Pons (tissue), 1 donor: ENCODE measurements around the gene ENTHD1.

Experiments used
- DNase-seq: peaks from one replicate; pipeline ENCODE4 v3.0.0-alpha.2; 2016; ENCODE audit warnings: low spot score

ENTHD1 gene

DNA sequence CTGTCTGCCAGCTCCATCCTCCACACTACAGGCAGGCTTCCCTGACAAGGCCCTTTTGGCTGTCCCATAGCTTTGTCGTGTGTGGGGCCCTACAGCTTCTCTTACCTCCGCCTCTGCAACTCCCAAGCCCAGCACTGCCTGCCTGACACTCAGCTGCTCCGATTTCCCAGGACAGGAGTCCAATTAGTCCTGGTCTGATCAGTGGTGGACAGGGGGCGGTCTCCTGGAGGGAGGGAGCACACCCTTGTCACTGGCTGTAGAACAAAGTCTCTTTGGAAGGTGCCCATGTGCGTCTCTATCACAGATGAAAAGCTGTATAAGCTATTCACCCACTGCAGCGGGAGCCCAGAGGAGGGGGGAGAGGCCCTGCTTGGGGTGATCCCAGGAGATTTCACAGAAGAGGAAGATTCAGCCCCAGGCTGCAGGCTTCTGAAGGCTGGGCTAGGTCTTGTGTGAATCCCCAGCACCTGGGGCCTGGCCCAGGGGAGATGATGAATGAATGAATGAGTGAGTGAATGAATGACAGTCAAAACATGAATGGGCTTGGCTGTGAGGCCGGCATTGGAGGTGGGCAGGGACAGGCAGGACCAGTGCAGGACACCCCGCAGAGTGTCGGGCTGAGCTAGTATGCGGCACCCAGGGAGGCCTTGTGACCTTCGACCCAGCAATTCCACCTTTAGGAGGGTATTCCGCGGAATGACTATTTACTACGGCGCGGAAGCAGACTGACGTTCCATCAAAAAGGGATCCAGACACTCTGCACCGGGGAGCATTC lies 180.6 kb downstream of the ENTHD1 start:
- DNase-seq, result no peak

DNA sequence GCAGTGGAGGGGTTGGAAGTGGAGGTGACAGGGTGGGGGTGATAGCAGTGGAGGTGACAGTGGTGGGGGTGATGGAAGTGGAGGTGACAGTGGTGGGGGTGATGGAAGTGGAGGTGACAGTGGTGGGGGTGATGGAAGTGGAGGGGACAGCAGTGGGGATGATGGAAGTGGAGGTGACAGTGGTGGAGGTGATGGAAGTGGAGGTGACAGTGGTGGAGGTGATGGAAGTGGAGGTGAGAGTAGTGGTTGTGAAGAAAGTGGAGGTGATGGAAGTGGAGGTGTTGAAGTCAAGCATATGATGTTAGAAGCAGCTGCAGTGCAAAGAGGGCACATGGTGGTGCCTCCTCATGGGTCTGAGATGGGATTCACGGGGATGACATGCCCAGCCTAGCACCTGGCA lies 181.5 kb downstream of the ENTHD1 start:
- DNase-seq, result no peak

DNA sequence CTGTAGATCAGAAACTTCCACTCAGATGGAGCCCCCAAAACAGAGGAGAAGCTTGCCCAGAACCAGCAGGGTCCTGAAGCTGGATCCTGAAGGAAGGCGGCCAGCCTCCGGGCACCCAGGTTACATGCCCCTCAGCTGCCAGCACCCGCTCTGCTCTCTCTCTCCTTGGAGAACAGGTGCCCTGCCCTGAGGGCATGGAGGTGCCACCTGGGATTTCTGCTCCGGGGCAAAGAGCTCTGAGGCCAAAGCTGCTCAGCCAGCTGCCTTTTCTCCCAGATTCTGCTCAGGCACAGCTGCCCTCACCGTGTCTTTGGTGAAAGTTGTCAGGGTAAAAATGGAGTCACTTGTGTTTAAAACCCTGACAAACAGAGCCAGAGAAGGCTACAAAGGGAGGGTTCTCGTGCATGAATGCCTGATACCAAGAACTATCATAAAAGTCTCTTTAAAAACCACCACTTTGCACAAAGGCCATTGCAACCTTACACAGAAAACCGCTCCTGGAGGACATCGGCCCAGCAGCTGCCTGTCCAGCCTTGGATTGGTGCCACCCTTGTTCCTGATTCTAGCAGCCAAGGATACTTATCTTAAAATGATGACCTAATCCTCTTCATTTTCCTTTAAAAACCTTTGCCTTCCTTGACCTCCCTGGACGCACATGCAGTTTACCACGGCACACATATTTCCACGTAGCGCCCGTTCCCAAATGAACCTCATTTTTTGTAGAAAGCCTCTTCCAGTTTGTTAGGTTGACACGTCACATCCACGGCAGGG lies 183.0 kb downstream of the ENTHD1 start:
- no peak for DNase-seq

DNA sequence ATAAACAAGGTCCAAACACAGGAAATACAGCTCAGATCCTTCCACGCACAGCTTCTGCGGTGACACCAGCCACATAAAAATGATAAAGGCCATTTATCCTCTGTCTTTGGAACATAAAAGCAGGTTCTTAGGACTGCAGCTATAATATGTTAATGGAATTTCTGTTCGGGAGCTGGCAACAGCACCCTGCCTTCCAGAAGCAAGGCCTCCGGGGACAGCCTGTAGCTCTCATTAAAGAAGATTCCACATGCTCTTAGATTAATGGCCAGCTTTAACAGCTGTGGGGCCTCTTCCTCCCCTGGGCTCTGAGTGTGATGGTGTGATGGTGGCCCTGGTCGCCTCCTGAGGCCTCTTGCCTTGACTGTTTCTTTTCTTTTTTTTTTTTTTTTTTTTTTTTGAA lies 185.7 kb downstream of the ENTHD1 start:
- DNase-seq, result no peak

DNA sequence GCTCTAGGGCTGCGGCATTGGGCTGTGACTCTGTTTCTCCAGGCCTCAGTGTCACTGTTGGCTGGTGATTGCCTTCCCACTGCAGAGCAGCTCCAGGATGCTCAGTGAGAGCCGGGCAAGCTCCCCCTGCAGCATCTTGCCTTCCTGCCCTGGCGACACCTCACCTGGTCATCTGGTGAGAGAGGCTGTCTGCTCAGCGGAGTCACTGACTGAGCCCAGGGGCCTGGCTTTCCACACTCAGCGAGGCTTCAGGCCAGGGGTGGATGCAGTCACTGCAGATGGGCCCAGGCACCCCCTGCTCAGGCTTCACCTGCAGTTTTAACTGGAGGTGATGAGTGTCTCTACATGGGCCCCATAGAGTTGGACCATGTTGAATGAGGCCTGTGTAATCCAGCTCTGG lies 186.2 kb downstream of the ENTHD1 start:
- DNase-seq, result no peak

DNA sequence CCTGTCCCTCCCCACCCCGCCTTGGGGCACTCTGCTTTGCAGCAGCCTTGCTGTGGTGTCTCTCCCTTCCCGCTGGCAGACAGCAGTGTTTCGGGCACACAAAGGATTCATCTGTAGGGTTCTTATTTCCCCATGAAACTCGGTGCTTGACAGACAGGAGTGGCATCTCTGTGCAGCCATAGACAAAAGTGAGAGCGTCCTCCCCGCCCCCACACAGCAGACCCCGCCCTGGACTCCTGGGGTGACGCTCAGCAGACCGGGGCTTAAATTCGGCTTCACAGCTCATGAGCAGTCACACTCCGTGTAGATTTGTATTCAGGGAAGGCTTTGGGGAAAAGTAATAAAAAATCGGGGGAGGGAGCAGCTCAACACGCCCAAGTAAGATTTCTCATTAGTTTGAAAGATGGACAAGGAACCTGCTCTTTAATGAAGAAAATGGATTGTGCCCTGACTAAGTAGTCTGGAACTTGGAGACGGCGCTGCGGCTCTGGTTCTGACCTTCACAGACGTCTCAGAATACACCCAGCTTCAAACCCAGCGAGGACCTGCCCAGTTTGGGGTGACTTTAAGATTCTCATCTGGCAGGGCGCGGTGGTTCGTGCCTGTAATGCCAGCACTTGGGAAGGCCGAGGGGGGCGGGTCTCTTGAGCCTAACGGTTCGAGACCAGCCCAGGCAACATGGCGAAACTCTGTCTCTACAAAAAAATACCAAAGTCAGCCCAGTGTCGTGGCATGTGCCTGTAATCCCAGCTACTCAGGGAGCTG lies 187.0 kb downstream of the ENTHD1 start:
- DNase-seq, result no peak

DNA sequence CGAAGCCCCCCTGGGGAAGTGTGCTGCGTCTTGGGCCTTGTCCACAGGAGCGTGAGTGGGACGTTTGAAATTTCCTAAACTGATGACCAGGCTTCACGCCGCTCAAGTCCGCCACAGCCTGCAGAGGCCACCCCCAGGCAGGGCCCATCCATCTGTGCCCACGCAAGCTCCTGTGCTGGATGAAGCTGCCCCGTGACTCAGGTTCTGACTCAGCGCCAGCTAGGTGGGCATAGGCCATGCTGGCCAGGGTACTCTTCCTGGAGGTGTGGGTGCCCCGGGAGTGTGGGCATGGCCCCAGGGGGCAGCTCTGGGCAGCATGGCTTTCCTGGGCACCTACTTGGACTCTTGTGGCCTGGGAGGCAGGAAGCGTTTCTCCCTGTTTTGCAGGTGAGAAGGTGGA lies 188.2 kb downstream of the ENTHD1 start:
- no peak for DNase-seq

DNA sequence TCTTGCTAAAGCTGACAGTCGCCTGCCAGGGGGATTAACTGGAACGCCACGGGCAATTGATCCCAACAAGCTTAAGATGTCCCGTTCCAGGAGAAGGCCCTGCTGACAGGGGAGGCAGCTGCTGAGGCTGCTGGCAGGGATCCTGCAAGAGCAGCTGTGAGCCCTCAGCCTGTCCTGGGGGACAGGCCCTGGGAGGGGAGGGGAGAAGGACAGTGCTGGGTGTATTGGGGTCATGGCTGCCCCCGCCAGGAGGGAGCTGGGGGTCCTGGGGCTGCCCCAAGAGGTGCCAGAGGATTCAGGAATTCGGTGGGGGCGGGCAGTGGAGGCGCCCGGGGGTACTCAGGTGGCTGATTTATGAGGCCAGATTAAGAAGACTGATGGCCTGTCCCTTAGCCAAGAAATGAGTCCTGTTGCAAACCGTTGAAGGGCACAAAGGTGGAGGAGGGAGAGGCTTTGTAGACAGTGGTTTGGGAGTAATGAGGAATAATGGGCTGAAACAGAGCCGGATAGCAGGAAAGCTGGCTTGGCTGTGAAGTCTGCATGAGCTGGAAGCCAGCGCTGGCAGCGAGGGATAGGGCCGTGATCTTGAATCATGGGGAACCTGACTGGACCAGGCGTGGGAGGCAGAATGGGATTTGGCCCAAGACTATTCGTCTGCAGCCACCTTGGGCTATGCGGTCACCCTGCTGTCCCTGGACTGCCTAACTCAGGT lies 189.5 kb downstream of the ENTHD1 start:
- no peak for DNase-seq

DNA sequence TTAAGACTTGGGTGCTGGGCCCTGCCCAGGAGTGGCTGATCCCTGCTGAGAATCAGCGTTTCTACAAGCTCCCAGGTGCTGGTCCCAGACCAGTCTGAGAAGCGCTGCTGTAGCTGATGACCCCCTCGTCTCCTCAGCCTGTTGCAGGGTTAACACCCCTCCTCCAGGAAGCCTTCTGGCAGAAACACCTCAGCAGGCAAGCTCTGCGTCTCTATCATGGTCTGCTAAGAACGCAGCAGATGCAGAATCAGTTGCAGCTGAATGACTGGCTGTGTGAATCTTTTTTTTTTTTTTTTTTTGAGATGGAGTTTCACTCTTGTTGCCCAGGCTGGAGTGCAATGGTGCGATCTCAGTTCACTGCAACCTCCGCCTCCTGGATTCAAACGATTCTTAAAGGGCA lies 190.5 kb downstream of the ENTHD1 start:
- DNase-seq, result no peak

DNA sequence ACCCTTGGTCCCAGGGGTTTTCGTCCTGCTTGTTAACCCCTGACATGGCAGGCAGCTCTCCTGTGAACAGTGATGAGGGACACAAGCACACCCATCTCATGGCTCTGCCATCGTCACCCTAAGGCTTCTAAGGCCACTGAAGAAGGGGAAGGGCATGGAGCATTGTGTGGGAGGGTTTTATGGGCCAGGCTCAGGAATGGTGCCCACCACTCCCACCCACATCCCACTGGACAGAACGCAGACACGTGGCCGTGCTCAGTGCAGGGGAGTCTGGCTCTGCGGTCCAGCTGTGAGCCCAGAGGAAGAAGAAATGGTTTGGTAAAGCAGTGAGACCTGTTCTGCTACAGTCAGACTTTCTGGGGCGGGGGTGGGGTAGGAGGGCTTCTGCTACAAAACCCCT lies 193.0 kb downstream of the ENTHD1 start:
- no peak for DNase-seq

DNA sequence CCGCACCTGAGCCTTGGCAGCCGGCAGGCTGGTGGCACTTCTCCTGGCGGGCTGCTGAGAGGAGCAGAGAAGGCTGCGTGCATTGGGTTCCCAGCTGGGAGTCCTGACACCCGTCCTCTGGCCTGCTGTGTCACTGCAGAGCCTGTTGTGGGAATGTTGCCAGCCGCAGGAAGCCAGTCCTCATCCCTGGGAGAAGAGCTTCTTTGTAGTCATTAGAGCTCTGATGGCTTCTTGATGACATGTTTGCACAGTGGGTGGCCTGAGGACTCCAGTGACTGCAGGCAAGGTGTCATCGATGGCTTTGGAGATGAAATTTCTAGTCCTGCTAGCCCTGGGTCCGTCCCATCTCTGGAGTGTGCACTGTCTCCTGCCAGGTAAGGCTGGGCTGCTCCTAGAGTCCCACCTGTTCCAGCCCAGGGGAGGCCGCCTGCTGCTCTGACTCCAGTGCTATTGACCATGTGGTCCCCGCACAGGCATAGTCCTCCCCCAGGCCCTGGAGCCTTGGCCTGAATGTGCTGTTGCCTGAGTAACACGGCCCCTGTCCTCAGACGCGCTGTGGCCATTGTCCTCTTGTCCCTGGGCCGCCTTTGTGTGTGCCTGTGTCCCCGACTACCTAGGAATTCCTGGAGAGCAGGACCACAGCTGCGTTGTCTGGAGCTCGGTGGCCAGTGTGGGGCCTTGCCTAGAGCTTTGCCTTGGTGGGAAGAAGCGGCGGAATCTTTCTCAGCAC lies 193.8 kb downstream of the ENTHD1 start:
- DNase-seq, result peak; percentile 66

DNA sequence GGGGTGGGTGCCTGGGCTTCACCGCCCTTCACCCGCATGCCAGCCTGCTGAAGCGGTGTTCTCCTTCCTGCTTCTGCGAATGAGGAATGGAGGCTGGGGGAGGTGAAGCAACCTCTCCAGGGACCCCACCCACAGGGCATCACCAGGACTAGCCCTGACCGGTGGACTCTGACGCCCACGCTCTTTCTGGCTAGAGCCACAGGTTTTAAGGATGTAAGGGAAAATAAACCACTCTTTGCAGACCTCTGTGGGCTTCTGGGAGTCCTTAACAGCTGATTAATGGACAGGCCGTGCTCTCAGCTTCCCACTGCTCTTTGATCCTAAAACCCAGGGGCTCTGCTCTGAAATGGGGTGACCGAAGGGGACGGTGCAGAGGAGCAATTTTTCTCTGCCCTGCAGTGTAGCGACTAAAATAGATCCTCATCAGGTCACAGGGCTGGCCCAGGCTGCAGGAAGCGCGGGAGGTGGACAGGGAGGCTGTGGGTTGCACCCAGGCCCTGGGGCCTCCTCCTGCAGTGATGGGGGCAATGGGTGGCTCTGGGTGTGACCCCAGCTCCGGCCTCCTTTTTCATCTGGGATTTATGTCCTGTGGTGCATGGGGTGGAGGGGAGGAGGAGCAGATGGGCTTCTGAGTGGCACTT lies 195.7 kb downstream of the ENTHD1 start:
- no peak for DNase-seq

DNA sequence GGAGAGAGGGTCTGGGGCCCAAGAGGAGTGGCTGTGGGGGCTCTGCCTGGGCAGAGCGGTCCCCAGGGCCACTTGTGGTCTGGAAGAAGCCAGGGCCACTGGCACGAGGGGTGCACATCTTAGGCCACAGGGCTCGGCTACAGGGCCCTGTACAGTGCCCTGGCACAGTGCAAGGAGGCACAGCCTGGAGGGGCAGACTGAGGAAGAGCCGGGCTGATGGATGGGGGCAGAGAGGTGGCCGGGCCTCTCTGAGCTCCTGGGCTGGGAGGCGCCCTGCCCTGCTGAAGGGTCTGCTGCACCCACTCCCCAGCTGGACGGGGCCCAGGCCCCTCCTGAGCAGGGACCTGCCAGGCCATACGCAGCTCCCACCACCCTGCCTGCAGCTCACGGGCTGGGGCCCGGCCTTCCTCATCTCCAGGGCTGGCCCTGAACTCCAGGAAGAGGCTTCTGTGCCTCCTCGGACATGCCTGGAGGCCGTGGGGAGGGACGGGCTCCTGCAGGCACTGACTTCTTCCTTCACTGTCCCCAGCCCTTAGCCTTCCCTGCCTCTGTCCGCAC lies 199.5 kb downstream of the ENTHD1 start:
- no peak for DNase-seq
